Stomach (tissue), 4 donors: Measurements from ENCODE around the gene CCDC24.

Source experiments
- EP300 ChIP-seq: sonication (generic); formaldehyde crosslinking; IDR thresholded peaks from one replicate; pipeline ENCODE4 v1.6.1; 2017; ENCODE audit warnings: antibody characterized with exemption
- POLR2A ChIP-seq, 4 donors: fragments of 450-650 bp; IDR thresholded peaks; one replicate each; pipeline ENCODE4 v1.6.1; 2016; ENCODE audit warnings: antibody characterized with exemption in 4 of 4, control low read depth in 2 of 4, mild to moderate bottlenecking in 1 of 4, moderate library complexity in 1 of 4
- POLR2AphosphoS5 ChIP-seq, 3 donors: sonication (generic); formaldehyde crosslinking; IDR thresholded peaks; one replicate each; pipeline ENCODE4 v1.6.1; 2016; ENCODE audit warnings: antibody characterized with exemption in 3 of 3
- TF ChIP-seq, protein P1 (sequence below), 7 experiments: fragments of 450-650 bp in 4 of 7; fragments of 200-600 bp in 3 of 7; sonication (generic) in 3 of 7; IDR thresholded peaks; one replicate each; pipeline ENCODE4 v1.5.1; 2016 to 2019; ENCODE audit warnings: antibody characterized with exemption in 7 of 7, control low read depth in 2 of 7, mild to moderate bottlenecking in 1 of 7

DNA sequence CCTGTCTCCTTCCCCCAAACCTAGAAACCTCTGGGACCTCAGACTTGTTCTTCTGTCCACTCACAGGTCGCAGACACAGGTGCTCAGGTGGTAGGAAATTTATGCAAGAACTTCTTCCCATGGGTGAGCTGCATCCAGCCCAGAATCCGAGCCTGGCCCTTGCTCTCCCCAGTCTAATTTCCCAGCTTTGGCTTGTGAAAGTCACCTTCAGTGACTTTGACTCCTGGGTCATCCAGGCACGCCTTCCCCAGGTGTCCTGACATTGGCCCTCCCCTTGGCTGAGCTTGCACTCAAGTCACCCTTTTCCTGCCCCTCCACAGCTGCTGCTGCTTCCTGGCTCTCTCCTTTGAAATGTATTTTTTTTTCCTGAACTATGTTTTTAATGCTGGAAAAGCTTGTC, 38.0 kb upstream of the CCDC24 start:
- TF ChIP-seq, protein P1, sequence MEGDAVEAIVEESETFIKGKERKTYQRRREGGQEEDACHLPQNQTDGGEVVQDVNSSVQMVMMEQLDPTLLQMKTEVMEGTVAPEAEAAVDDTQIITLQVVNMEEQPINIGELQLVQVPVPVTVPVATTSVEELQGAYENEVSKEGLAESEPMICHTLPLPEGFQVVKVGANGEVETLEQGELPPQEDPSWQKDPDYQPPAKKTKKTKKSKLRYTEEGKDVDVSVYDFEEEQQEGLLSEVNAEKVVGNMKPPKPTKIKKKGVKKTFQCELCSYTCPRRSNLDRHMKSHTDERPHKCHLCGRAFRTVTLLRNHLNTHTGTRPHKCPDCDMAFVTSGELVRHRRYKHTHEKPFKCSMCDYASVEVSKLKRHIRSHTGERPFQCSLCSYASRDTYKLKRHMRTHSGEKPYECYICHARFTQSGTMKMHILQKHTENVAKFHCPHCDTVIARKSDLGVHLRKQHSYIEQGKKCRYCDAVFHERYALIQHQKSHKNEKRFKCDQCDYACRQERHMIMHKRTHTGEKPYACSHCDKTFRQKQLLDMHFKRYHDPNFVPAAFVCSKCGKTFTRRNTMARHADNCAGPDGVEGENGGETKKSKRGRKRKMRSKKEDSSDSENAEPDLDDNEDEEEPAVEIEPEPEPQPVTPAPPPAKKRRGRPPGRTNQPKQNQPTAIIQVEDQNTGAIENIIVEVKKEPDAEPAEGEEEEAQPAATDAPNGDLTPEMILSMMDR (IDR thresholded peaks at IDR 0.05) = no peak
- TF ChIP-seq POLR2A (IDR thresholded peaks at IDR 0.05) = no peak
- TF ChIP-seq POLR2AphosphoS5 (IDR thresholded peaks at IDR 0.05) = no peak
- TF ChIP-seq EP300 = no peak
